MG63 (cell line): ENCODE results near the gene FAM219A. TPM values are rescaled to one million over a fixed set of nuclear protein-coding genes. Genes with fewer than 3 reads are reported as not detected.
"Not testable (repeated sequence)": the region's sequence is repeated elsewhere in the genome, so short reads cannot be mapped to it uniquely, and the experiment has no call there.

Experiments
- DNase-seq: peaks from one replicate; pipeline ENCODE4 v3.0.0-alpha.2; 2020
- H3K27me3 ChIP-seq: fragments of 250-450 bp; sonication (Bioruptor Pico); 2 replicates; pipeline ENCODE4 v1.5.1; 2020; ENCODE audit warnings: mild to moderate bottlenecking, moderate library complexity
- H3K36me3 ChIP-seq: fragments of 250-450 bp; sonication (Bioruptor Pico); 2 replicates; pipeline ENCODE4 v1.5.1; 2020; ENCODE audit warnings: mild to moderate bottlenecking, moderate library complexity
- H3K4me3 ChIP-seq: fragments of 250-450 bp; sonication (Bioruptor Pico); 2 replicates; pipeline ENCODE4 v1.5.1; 2020; ENCODE audit warnings: mild to moderate bottlenecking, moderate library complexity
- H3K9me3 ChIP-seq: fragments of 250-450 bp; sonication (Bioruptor Pico); 2 replicates; pipeline ENCODE4 v1.5.1; 2020; ENCODE audit warnings: mild to moderate bottlenecking, moderate library complexity
- total RNA-seq: library from RNA; depleted of rRNA; stranded (reverse); fragments of >200 nt; shearing (Covaris generic); gene quantifications from 2 replicates; pipeline ENCODE4 v1.2.3, GENCODE V29; 2014; ENCODE audit warnings: low replicate concordance; rRNA removed

FAM219A gene
- total RNA-seq, 1 experiment from 2014 or later: 7.7 TPM

DNA sequence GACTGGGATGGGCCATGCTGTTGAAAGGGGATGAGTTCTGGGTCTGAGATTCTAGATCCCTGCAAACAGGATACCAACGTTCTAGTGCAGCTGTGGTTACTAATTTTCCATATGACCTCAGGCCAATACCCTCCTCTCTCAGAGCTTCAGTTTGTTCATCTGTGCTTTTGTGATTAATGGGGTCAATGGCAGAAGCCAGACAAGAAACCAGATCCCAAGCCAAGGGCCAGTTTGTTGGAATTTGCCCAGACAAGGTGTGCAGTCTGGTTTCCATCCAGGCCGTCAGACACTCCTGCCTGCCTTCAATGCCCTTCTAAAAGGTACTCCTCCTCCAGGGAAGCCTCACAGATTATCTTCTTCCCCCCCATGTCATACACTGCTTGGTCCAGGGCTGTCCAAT, 93.1 kb downstream of the FAM219A start:
- no peak for DNase-seq
- Histone ChIP-seq H3K36me3 (no peaks in the 10 kb centered on the region), H3K9me3 (no peaks in the 10 kb centered on the region)

DNA sequence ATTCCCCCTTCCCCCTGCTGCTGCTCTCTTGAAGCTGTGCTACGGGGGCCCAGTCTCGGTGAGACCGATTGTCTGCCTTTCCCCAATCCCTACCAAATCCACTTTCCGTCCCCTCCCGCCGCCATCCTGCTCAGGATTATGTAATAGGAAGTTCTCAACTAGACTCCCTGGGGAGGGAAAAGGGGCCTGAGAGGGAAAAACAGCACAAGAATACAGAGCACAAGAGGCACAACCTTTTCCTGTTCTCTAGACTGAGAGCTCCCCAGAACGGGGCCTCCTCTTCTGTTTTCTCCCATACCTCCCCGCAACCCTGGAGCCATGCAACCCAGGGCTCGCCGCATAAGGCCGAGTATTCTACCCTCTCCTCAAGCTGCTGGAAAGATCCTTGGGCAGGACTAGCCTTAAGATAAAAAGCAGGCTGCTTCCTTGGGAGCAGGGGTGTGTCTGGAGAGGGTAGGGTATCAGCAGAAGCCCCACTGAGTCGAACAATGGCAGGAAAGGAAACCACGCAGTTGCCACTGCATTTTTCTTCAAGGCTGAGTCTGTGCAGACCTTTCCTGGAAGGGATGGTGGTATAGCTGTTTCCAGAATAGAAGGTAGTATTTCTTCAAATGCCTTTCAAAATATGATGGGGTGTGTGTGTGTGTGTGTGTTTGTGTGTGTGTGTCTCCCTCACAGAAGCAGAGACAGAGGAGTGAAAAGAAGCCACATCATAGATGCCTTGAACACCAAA, 94.6 kb downstream of the FAM219A start:
- H3K36me3 ChIP-seq: no peaks in the 10 kb centered on the region
- H3K27me3 ChIP-seq: no peaks in the 10 kb centered on the region
- no peak for DNase-seq
- H3K4me3 ChIP-seq: no peak overlapping the region
- H3K9me3 ChIP-seq: no peaks in the 10 kb centered on the region

More for the DNA sequence above, 93.1 kb downstream of the FAM219A start:
- no peak overlapping the region for H3K4me3 ChIP-seq
- no peaks in the 10 kb centered on the region for H3K27me3 ChIP-seq

DNA sequence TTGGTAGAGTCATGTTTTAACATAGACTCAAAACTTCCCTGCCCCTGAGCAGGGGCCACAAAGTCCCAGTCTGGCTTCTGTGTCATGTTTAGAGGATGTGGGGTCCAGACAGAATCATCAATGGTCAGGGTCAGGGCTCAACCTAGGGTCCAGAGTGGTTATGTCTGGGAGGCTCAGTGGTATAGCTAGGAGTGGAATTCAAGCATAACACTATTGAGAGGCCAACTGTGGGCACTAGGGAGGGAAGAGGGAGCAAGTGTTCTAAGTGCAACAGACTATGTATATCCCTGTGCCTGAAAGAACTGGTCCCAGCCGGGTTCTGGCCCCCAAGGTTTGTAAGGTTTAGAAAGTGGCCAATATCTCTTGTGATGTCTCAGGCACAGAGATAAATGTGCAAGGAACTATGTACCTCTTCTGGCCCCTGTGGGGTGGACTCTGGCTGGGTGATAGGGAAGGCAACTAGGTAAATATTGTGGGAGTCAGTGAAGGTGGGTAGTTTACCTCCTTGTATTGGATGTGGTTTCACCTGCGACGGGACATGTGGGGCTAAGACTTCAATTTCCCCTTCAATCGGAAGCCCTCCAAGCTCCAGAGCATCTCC, 95.7 kb downstream of the FAM219A start:
- no peaks in the 10 kb centered on the region for H3K9me3 ChIP-seq
- no peaks in the 10 kb centered on the region for H3K27me3 ChIP-seq
- H3K36me3 ChIP-seq: no peaks in the 10 kb centered on the region
- H3K4me3 ChIP-seq: no peak overlapping the region
- DNase-seq: no peak

DNA sequence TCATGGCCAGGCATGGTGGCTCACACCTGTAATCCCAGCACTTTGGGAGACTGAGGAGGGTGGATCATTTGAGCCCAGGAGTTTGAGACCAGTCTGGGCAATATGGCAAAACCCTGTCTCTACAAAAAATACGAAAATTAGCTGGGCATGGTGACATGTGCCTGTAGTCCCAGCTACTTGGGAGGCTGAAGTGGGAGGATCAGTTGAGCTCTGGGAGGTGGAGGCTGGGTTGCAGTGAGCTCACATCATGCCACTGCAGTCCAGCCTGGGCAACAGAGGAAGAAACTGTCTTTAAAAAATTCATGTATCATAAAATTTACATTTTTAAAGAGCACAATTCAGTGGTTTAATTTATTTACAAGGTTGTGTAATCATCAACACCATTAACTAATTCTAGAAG, 105.4 kb downstream of the FAM219A start:
- not testable (repeated sequence) for H3K36me3 ChIP-seq, DNase-seq, H3K4me3 ChIP-seq, H3K9me3 ChIP-seq, H3K27me3 ChIP-seq

DNA sequence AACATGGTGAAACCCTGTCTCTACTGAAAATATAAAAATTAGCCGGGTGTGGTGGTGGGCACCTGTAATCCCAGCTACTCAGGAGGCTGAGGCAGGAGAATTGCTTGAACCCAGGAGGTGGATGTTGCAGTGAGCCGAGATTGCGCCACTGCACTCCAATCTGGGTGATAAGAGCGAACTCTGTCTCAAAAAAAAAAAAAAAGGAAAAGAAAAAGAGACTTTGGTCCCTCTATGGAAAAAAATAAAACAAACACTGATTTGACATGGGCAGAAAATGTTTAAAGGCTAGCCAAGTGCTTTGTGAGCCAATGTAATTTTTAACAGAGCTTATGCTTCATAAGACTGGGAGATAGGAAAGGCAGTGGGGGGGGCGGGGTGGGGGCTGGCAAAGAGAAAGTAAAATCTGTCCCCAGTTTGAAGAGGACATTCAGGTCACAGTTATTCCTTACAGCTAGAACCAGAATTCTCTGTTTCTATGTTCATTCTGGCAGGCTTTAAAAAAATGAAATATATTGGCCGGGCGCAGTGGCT, 106.2 kb downstream of the FAM219A start:
- H3K36me3 ChIP-seq, H3K27me3 ChIP-seq, DNase-seq, H3K9me3 ChIP-seq, H3K4me3 ChIP-seq: not testable (repeated sequence)

DNA sequence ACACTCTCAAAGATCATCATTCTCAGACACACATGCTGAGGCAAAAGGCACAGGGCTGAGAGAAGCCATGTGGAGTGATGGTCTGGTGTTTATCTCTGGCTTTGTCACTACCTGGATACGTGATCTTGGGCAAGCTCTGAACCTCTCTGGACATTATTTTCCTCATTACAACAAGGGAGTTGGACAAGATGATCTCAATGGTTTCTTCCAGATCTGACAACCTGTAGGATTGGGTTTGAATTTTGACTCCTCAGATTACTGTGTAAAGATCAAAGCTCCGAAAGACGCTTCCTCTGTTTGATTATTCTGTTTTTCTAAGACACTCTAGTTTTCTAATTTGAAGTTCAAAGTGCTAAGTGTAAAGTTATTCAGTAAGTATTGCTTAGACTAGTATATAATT, 109.0 kb downstream of the FAM219A start:
- no peaks in the 10 kb centered on the region for H3K27me3 ChIP-seq
- no peaks in the 10 kb centered on the region for H3K9me3 ChIP-seq
- H3K4me3 ChIP-seq: no peak overlapping the region
- no peak for DNase-seq
- no peaks in the 10 kb centered on the region for H3K36me3 ChIP-seq

Other genes starting within 250 kb of the FAM219A start
- 1.7 and 1.8 TPM in 2 replicates for gene KIF24, start 129.3 kb downstream of the FAM219A start, total RNA-seq
- gene NUDT2, start 129.0 kb downstream of the FAM219A start, total RNA-seq: 6.6 and 19.3 TPM in 2 replicates
- gene MYORG, start 81.7 kb downstream of the FAM219A start, total RNA-seq: 0.23 TPM in 1 of 2 replicates, not detected in the other
- gene DNAI1, start 235 bp upstream of the FAM219A start, total RNA-seq: not detected in 2 replicates
- 0.20 TPM in 1 of 2 replicates, not detected in the other for gene ENHO, start 64.4 kb upstream of the FAM219A start, total RNA-seq
- not detected in 2 replicates for gene CNTFR, start 131.2 kb upstream of the FAM219A start, total RNA-seq
- 18.7 and 30.0 TPM in 2 replicates for gene RPP25L, start 153.5 kb upstream of the FAM219A start, total RNA-seq
- 91.0 and 107 TPM in 2 replicates for gene DCTN3, start 161.9 kb upstream of the FAM219A start, total RNA-seq
- gene ARID3C, start 170.5 kb upstream of the FAM219A start, total RNA-seq: 0.16 TPM in 1 of 2 replicates, not detected in the other
- 106 and 115 TPM in 2 replicates for gene SIGMAR1, start 179.2 kb upstream of the FAM219A start, total RNA-seq
- 8.2 and 9.9 TPM in 2 replicates for gene GALT, start 188.1 kb upstream of the FAM219A start, total RNA-seq
- gene IL11RA, start 193.6 kb upstream of the FAM219A start, total RNA-seq: 10.2 and 16.9 TPM in 2 replicates
- gene CCL27, start 204.1 kb upstream of the FAM219A start, total RNA-seq: not detected in 2 replicates
- not detected in 2 replicates for gene CCL19, start 232.7 kb upstream of the FAM219A start, total RNA-seq